HCT116 (cell line): ENCODE results near the gene MLEC. TPM values are rescaled to one million over a fixed set of nuclear protein-coding genes. Genes with fewer than 3 reads are reported as not detected.
A peak's percentile ranks its signal among the peaks of the same experiment; 100 is the strongest.

Experiments
- ATAC-seq: fragments of 200-7000 bp; cut with Tn5 transposase; 2 replicates; pipeline ENCODE4 v1.9.1; 2020; ENCODE audit warnings: mild to moderate bottlenecking, moderate library complexity
- BruUV-seq: library from RNA; stranded (reverse); fragments of 400-500 nt; replicated peaks from 2 replicates; lab custom pipeline; 2021; lab: Mats Ljungman, UMichigan
- CTCF ChIA-PET: fragments of 300-600 bp; sonication (Branson Sonifier 250); formaldehyde crosslinking; loops from one replicate; lab custom pipeline; 2021; ENCODE audit warnings: antibody characterized with exemption; lab: Charles Lee
- POLR2A ChIA-PET: fragments of 300-600, 350-600 bp; sonication (Branson Sonifier 250); formaldehyde crosslinking; loops from one replicate; lab custom pipeline; 2021; ENCODE audit warnings: antibody characterized with exemption; lab: Charles Lee
- RAD21 ChIA-PET, 2 experiments: fragments of 300-600 bp; sonication (Branson Sonifier 250); formaldehyde crosslinking; loops; one replicate each; lab custom pipeline; 2023; ENCODE audit warnings: low total read pairs in 2 of 2; ENCODE audit not compliant: uncharacterized antibody in 2 of 2, unreplicated experiment in 2 of 2, low non-redundant PET in 1 of 2; lab: Charles Lee
- DNase-seq: peaks from one replicate; pipeline ENCODE4 v3.0.0-alpha.2; 2010; ENCODE audit warnings: low read depth, low spot score
- H2AFZ ChIP-seq: fragments of 200-600 bp; shearing (Covaris generic), sonication (generic); 2 replicates; pipeline ENCODE4 v1.6.1; 2017; ENCODE audit warnings: low read depth, mixed run types, mixed read lengths, antibody characterized with exemption, low read length; ENCODE audit not compliant: poor library complexity, severe bottlenecking
- H3K27ac ChIP-seq: 2 replicates; pipeline ENCODE4 v1.5.1; 2012; ENCODE audit warnings: low read depth, low read length
- H3K27me3 ChIP-seq: fragments of 200-600 bp; sonication (generic); 2 replicates; pipeline ENCODE4 v1.6.1; 2016; ENCODE audit warnings: mixed run types, low read length, mixed read lengths; ENCODE audit not compliant: insufficient read depth
- H3K36me3 ChIP-seq, 2 experiments: fragments of 200-500 bp in 1 of 2; fragments of 200-600 bp in 1 of 2; sonication (Bioruptor generic) in 1 of 2; sonication (generic) in 1 of 2; 2 replicates each; pipeline versions ENCODE4 v1.5.1 to v1.6.1; 2014 to 2016; ENCODE audit warnings: low read length in 2 of 2, inconsistent platforms in 1 of 2, mixed read lengths in 1 of 2, mixed run types in 1 of 2; ENCODE audit not compliant: insufficient read depth in 2 of 2, control insufficient read depth in 1 of 2
- H3K4me1 ChIP-seq, 2 experiments: fragments of 200-600 bp in 1 of 2; sonication (generic) in 1 of 2; 2 replicates each; pipeline versions ENCODE4 v1.5.1 to v1.6.1; 2012 to 2017; ENCODE audit warnings: low read length in 2 of 2, inconsistent platforms in 1 of 2, mild to moderate bottlenecking in 1 of 2, mixed read lengths in 1 of 2, mixed run types in 1 of 2, moderate library complexity in 1 of 2; ENCODE audit not compliant: insufficient read depth in 2 of 2, control insufficient read depth in 1 of 2
- H3K4me2 ChIP-seq: fragments of 200-600 bp; sonication (generic); 2 replicates; pipeline ENCODE4 v1.6.1; 2017; ENCODE audit warnings: mixed run types, low read length, mixed read lengths
- H3K4me3 ChIP-seq, 2 experiments: fragments of 200-600 bp in 1 of 2; sonication (generic) in 1 of 2; replicated peaks in 1 of 2; 2 replicates each; pipeline ENCODE4 v1.5.1; 2011 to 2016; ENCODE audit warnings: low read length in 2 of 2, control low read depth in 1 of 2, low read depth in 1 of 2, mild to moderate bottlenecking in 1 of 2, mixed read lengths in 1 of 2, mixed run types in 1 of 2
- H3K79me2 ChIP-seq: fragments of 200-600 bp; sonication (generic); 2 replicates; pipeline ENCODE4 v1.6.1; 2017; ENCODE audit warnings: mild to moderate bottlenecking, mixed run types, low read length, moderate library complexity, mixed read lengths; ENCODE audit not compliant: insufficient read depth
- H3K9ac ChIP-seq: fragments of 200-600 bp; sonication (generic); 2 replicates; pipeline ENCODE4 v1.6.1; 2016; ENCODE audit warnings: low read length, mixed read lengths
- H3K9me2 ChIP-seq: fragments of 200-600 bp; sonication (generic), shearing (Covaris generic); 2 replicates; pipeline ENCODE4 v1.6.1; 2017; ENCODE audit warnings: mixed run types, mild to moderate bottlenecking, moderate library complexity; ENCODE audit not compliant: insufficient read depth
- H3K9me3 ChIP-seq, 2 experiments: fragments of 200-500 bp in 1 of 2; fragments of 200-600 bp in 1 of 2; sonication (Bioruptor generic) in 1 of 2; sonication (generic) in 1 of 2; 2 replicates each; pipeline ENCODE4 v1.6.1; 2014 to 2017; ENCODE audit warnings: low read length in 2 of 2, mixed read lengths in 2 of 2, inconsistent platforms in 1 of 2, low read depth in 1 of 2, mild to moderate bottlenecking in 1 of 2, mixed run types in 1 of 2, moderate library complexity in 1 of 2; ENCODE audit not compliant: control insufficient read depth in 1 of 2, insufficient read depth in 1 of 2
- H4K20me1 ChIP-seq: fragments of 200-600 bp; sonication (generic), shearing (Covaris generic); 2 replicates; pipeline ENCODE4 v1.6.1; 2017; ENCODE audit warnings: mixed run types, mild to moderate bottlenecking, moderate library complexity; ENCODE audit not compliant: insufficient read depth
- FOSL1 ChIP-seq: IDR thresholded peaks from 2 replicates; pipeline ENCODE4 v1.6.1; 2012; ENCODE audit warnings: low read depth
- JUND ChIP-seq: IDR thresholded peaks from 2 replicates; pipeline ENCODE4 v1.6.1; 2012
- MAX ChIP-seq: IDR thresholded peaks from 2 replicates; pipeline ENCODE4 v1.6.1; 2012
- RAD21 ChIP-seq: IDR thresholded peaks from 2 replicates; pipeline ENCODE4 v1.6.1; 2012; ENCODE audit warnings: low read depth, mild to moderate bottlenecking
- REST ChIP-seq: IDR thresholded peaks from 2 replicates; pipeline ENCODE4 v1.6.1; 2012; ENCODE audit warnings: low read depth
- TCF7L2 ChIP-seq: IDR thresholded peaks from 2 replicates; pipeline ENCODE4 v1.7.0; 2011; ENCODE audit warnings: borderline replicate concordance, inconsistent platforms; ENCODE audit not compliant: insufficient read depth, insufficient read length; ENCODE audit errors: extremely low read depth
- ZNF274 ChIP-seq: fragments of 200-500 bp; sonication (Bioruptor generic); IDR thresholded peaks from 2 replicates; pipeline ENCODE4 v1.6.1; 2014; ENCODE audit warnings: mild to moderate bottlenecking, low read depth, low read length, inconsistent platforms
- intact Hi-C: fragments of 100-400 bp; cut with micrococcal nuclease; formaldehyde crosslinking; loops from 2 replicates; pipeline ENCODE4 v1.10.0; 2022
- total RNA-seq: library from RNA; stranded (reverse); gene quantifications from one replicate; pipeline ENCODE4 v1.2.1, GENCODE V29; 2021; ENCODE audit not compliant: unreplicated experiment
- TF ChIP-seq, protein P1 (sequence below): IDR thresholded peaks from 2 replicates; pipeline ENCODE4 v1.6.1; 2011; ENCODE audit warnings: mild to moderate bottlenecking, low read length, moderate library complexity; ENCODE audit not compliant: insufficient replicate concordance; ENCODE audit errors: extremely low read depth

The MLEC gene
- total RNA-seq, 1 experiment from 2014 or later = 152 TPM

- TF ChIP-seq REST = no peak
- no peak for TF ChIP-seq RAD21
- no peak for TF ChIP-seq ZNF274
- TF ChIP-seq, all 23 proteins: peak for 0
Observed at GRCh38 chr12:120674097-120674636, 12.8 kb upstream of the MLEC start (continued).

GRCh38 chr12:120677765-120678473 is 9.0 kb upstream of the MLEC start:
- Histone ChIP-seq H3K9me2 (no peaks in the 10 kb centered on the region), H3K27me3 (no peaks in the 10 kb centered on the region), H3K9ac (no peak overlapping the region), H3K79me2 (no peaks in the 10 kb centered on the region), H4K20me1 (no peaks in the 10 kb centered on the region), H3K27ac (no peak overlapping the region), H3K4me3 (0 out of 4 replicates have a peak overlapping the region, but pooled peaks of 1 of the 2 experiments have one; percentile 2), H3K36me3 (no peaks in the 10 kb centered on the region), H2AFZ (peak overlapping the region; percentile 71), H3K9me3 (no peaks in the 10 kb centered on the region), H3K4me2 (peak overlapping the region; percentile 48), H3K4me1 (peaks cover 0 to 22% of the 10 kb centered on the region in 2 experiments; a peak in 3 of 4 replicates)
- RAD21 ChIA-PET = no interaction called here
- ATAC-seq (peak; percentile 74), DNase-seq (no peak)
- TF ChIP-seq REST = no peak
- TF ChIP-seq ZNF274 = no peak
- TF ChIP-seq JUND = peak; percentile 36; the same call in 1 of the 2 replicates
- TF ChIP-seq MAX = no peak
- peak; percentile 45; the same call in 1 of the 2 replicates for TF ChIP-seq FOSL1
- TF ChIP-seq, protein P1, sequence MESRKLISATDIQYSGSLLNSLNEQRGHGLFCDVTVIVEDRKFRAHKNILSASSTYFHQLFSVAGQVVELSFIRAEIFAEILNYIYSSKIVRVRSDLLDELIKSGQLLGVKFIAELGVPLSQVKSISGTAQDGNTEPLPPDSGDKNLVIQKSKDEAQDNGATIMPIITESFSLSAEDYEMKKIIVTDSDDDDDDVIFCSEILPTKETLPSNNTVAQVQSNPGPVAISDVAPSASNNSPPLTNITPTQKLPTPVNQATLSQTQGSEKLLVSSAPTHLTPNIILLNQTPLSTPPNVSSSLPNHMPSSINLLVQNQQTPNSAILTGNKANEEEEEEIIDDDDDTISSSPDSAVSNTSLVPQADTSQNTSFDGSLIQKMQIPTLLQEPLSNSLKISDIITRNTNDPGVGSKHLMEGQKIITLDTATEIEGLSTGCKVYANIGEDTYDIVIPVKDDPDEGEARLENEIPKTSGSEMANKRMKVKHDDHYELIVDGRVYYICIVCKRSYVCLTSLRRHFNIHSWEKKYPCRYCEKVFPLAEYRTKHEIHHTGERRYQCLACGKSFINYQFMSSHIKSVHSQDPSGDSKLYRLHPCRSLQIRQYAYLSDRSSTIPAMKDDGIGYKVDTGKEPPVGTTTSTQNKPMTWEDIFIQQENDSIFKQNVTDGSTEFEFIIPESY = no peak
- peak; percentile 81 for TF ChIP-seq TCF7L2
- POLR2A ChIA-PET = interaction anchor here (0.6 to 1.0 kb wide), 3 partner anchors 8 to 256 kb away, joined by 3 to 4 read pairs (median 3); partner anchors contain the start of gene MLEC
- CTCF ChIA-PET = no interaction called here
- BruUV-seq = no TSS peak
- intact Hi-C loops = no loop called here
